Esophagus mucosa (tissue), 1 donor: ENCODE measurements around the gene SPPL2A. TPM values are rescaled to one million over a fixed set of nuclear protein-coding genes. Genes with fewer than 3 reads are reported as not detected.
"Not testable (repeated sequence)": the region's sequence is repeated elsewhere in the genome, so short reads cannot be mapped to it uniquely, and the experiment has no call there.

Experiments used
- ATAC-seq: fragments of 200-7000 bp; cut with Tn5 transposase; one replicate; pipeline ENCODE4 v1.9.1; 2020
- total RNA-seq: library from RNA; stranded (reverse); gene quantifications from one replicate; pipeline ENCODE4 v1.2.4, GENCODE V29; 2023
- donor health status: DM: yes; HTN: yes; CAD: no.

Gene SPPL2A
- total RNA-seq, 1 donor from 2014 or later, result 52.8 TPM

DNA sequence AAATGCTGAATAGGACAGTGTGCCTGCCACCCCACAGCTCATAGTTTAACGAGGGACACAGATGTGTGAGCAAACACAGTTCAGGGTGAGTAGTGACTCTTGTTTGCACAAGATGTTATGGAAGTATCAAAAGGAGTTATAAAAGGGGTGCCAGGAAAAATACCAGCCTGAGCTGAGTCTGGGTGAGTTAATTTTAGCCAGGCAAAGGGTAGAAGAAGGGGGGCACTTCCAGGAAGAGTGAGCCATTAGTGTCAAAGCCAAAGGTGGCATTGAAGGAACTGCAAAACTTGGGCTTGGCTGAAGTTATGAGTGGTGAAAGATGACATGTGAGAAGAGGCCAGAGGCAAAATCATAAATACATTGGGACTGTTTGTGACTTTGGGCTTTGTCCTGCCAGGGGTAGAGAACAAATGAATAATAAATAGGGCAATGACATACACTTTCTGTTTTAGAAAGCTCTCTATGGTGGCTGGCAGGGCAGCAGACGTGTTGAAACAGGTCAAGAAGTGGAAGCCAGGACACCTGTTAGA is 1.9 kb upstream of the SPPL2A start:
- ATAC-seq, result no peak

DNA sequence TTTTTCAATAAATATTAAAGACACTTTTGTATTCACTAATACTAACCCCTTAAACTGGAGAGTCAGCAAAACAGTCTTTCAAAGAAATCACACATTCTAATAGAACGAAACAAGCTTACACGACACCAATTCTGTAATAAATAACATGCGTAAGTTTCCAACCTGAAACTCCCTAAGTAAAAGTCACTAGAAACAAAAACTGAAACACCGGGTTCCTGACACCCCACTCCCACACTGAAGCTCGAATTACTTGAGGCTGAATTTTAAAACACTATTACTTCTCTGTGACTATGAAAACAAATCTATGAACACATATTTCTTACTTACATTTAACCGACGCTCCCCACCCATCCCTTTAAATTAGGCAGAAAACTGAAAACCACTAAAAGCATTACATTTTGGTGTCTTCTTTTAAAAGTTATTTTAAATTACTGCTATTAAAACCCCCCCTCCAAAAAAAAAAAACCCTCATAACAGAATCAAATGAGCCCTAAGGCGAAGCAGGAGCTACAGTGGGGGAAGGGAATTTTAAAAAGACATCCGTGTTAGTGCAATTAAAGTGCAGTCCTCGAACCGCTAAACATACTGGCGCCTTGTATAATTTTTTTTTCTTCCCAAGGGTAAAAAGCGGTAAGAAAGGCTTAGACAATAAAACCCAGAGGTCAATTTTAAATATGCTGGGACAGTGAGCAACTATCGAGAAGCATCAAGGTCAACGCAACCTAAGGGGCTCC is 878 bp downstream of the SPPL2A start:
- ATAC-seq, result peak; percentile 3

- peak; percentile 52 for ATAC-seq
These were observed 6.7 kb downstream of the SPPL2A start for GRCh38 chr15:50758712-50759205.

- ATAC-seq, result no peak
These were observed 12.0 kb downstream of the SPPL2A start for GRCh38 chr15:50753463-50753862.

GRCh38 chr15:50751394-50751793 is 14.1 kb downstream of the SPPL2A start:
- ATAC-seq, result no peak

- no peak for ATAC-seq
These were observed 15.2 kb downstream of the SPPL2A start for GRCh38 chr15:50750227-50750705.

DNA sequence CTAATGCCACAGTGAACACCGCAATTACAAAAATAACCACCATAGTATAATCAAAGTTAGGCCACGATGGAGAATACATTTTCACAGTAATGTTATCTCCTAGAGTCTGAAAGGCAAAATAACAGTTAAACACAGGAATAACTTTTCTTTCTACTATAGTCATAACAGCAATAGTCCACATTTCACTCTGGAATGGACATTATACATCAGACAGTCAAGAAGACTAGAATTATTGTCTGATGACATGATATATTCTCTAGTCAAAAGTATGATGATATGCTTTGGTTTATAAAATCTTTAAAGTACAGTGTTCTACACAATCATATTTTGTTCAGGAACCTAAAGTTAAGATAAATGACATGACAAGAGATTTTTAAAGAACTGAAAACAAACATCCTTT is 18.0 kb downstream of the SPPL2A start:
- ATAC-seq, result no peak

DNA sequence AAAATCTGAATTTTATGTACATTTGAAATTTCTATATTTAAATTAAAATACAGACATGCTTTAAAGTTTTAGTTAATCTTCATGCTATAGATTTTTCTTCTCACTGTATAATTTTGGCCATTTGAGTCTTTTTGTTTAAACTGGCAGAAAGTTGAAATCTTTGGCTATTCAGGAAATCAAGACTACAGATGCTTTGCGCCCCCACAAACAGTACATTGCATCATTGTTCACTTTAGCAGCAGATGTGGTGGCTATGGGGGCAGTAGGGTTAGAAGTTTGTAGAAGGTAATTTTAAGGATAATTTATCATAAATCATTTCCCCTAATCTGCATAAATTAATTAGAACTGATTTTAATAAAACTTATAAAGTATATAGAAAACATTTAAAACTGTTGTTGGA is 20.9 kb downstream of the SPPL2A start:
- no peak for ATAC-seq

DNA sequence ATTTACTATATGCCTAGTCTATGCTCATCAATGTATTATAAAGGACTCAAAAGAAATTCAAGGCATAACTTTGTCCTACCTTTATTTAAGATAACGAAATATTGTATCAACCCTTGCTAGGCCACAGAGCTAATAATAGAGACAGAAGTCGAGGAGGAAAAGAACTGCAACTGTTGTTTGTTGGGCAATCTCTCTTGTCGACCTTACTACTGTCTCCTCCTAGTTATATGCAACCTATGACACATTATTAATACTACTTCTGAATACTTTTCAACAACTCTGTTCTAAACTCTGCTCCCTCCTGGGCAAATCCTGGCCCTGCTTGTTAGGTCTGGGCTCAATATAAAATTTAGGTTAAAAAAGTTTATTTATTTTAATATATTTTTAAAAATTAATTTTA is 24.6 kb downstream of the SPPL2A start:
- ATAC-seq, result no peak

GRCh38 chr15:50736823-50737222 is 28.7 kb downstream of the SPPL2A start:
- ATAC-seq, result no peak

DNA sequence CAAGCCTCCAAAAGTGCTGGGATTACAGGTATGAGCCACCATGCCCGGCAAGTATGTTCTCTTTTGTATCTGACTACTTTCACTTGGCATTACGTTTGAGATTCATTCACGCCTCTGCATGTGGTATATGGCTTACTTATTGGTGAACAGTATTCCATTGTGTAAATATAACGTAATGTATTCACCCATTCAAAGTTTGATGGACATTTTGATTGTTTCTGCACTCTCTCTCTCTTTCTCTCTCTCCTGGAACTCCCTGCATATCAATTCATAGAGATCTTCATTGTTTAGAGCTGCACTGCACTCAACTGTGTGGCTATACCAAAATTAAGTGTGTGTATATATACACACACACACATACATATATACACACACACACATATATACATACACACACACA is 30.4 kb downstream of the SPPL2A start:
- ATAC-seq, result no peak

DNA sequence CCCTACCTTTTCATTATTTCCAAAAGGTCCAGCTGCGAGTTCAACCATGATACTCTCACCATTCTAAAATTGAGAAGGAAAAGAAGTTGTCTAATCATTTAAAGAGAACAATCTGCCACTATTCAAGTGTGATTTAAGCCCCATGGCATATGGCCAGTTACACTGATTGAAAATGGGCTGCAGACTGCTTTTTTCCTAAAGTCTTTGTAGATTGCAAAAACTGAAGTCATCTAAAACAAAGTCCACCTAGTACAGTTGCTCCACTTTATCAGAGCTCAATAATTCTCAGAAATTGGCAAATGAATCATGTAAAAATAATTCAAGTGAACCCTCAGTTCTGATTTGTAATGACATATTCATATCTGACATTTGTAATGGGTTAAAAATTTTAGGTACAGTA is 39.2 kb downstream of the SPPL2A start:
- no peak for ATAC-seq

GRCh38 chr15:50718700-50719125 is 46.8 kb downstream of the SPPL2A start:
- no peak for ATAC-seq

GRCh38 chr15:50712018-50712417 is 53.5 kb downstream of the SPPL2A start:
- ATAC-seq, result no peak

GRCh38 chr15:50710585-50710984 is 54.9 kb downstream of the SPPL2A start:
- ATAC-seq, result no peak

DNA sequence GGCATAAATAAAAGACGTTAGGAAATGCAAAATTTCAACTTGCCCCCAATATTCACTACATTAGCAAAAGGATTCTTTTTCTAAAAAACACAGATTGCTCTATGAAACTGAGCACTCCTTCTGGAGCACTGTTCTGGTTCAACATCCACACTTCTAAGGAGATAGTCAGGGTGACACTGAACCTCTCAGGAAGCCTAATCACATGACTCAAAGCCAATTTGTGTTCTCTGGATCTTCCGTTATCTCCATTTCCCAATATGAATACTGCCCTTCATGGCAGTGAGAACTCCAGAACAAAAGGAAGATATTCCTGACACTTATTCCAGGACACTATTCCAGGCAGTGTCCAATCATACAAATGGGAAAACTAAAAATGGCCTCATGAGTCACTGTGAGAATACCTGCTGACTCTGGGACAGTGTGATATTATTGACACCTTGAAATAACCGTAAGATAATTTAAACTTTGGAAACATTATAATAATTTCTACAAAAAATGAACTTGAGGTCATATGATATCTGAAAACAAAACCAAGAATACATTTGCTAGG is 57.6 kb downstream of the SPPL2A start:
- no peak for ATAC-seq

GRCh38 chr15:50702762-50703334 is 62.7 kb downstream of the SPPL2A start:
- ATAC-seq, result no peak

DNA sequence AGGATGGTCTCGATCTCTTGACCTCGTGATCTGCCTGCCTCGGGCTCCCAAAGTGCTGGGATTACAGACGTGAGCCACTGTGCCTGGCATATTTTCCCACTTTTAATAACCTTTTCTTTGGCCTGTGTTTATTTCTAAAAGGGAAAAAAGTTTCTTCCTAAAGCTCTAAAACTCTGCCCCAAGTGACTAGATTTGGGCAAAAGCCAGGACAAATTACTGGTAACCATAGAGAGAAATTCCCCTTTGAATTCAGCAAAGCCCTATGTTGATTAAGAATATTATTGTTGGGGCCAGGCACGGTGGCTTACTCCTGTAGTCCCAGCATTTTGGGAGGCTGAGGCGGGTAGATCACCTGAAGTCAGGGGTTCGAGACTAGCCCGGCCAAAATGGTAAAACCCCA is 67.4 kb downstream of the SPPL2A start:
- no peak for ATAC-seq

GRCh38 chr15:50697109-50697797 is 68.3 kb downstream of the SPPL2A start:
- peak; percentile 29 for ATAC-seq

GRCh38 chr15:50694634-50695165 is 70.8 kb downstream of the SPPL2A start:
- not testable (repeated sequence) for ATAC-seq

- ATAC-seq, result peak; percentile 6
These were observed 78.1 kb downstream of the SPPL2A start for GRCh38 chr15:50687302-50687902.
